Astrocyte (in vitro differentiated cells and primary cell): ENCODE results near the gene GPR141. TPM values are rescaled to one million over a fixed set of nuclear protein-coding genes. Genes with fewer than 3 reads are reported as not detected.

Experiments used
- DNase-seq: peaks from one replicate; pipeline ENCODE4 v3.0.0-alpha.2; 2010; ENCODE audit warnings: low read depth
- FAIRE-seq: peaks from 2 replicates; lab custom pipeline; 2011; peaks lifted over from hg19 to GRCh38; lab: Jason Lieb, UNC
- H2AFZ ChIP-seq: 2 replicates; pipeline ENCODE4 v1.6.0; 2012; ENCODE audit warnings: low read depth, low read length, inconsistent platforms
- H3K27ac ChIP-seq: 2 replicates; pipeline ENCODE4 v1.5.1; 2011; ENCODE audit warnings: low read depth, low read length, inconsistent platforms
- H3K27me3 ChIP-seq: 2 replicates; pipeline ENCODE4 v1.6.0; 2011; ENCODE audit warnings: low read length, inconsistent platforms; ENCODE audit not compliant: insufficient read depth
- H3K36me3 ChIP-seq: 2 replicates; pipeline ENCODE4 v1.5.1; 2011; ENCODE audit warnings: low read length, inconsistent platforms; ENCODE audit not compliant: insufficient read depth
- H3K4me1 ChIP-seq: 2 replicates; pipeline ENCODE4 v1.5.1; 2011; ENCODE audit warnings: low read length, inconsistent platforms; ENCODE audit not compliant: insufficient read depth
- H3K4me2 ChIP-seq: 2 replicates; pipeline ENCODE4 v1.6.0; 2012; ENCODE audit warnings: low read length, inconsistent platforms
- H3K4me3 ChIP-seq: 2 replicates; pipeline ENCODE4 v1.5.1; 2011; ENCODE audit warnings: low read depth, mild to moderate bottlenecking, low read length, inconsistent platforms; ENCODE audit not compliant: insufficient read depth
- H3K79me2 ChIP-seq: 2 replicates; pipeline ENCODE4 v1.6.0; 2012; ENCODE audit warnings: mild to moderate bottlenecking, low read length, inconsistent platforms; ENCODE audit not compliant: insufficient read depth
- H3K9ac ChIP-seq: 2 replicates; pipeline ENCODE4 v1.6.0; 2012; ENCODE audit warnings: mild to moderate bottlenecking, low read length, inconsistent platforms
- H3K9me3 ChIP-seq: 2 replicates; pipeline ENCODE4 v1.5.1; 2012; ENCODE audit warnings: low read depth, mild to moderate bottlenecking, low read length, inconsistent platforms; ENCODE audit not compliant: insufficient read depth
- H4K20me1 ChIP-seq: 2 replicates; pipeline ENCODE4 v1.6.0; 2012; ENCODE audit warnings: low read length, inconsistent platforms; ENCODE audit not compliant: insufficient read depth
- H3K27ac Mint-ChIP-seq: one replicate; pipeline ENCODE4 v1.8.0; 2021; ENCODE audit warnings: mild to moderate bottlenecking, mixed read lengths; ENCODE audit not compliant: unreplicated experiment
- H3K27me3 Mint-ChIP-seq: one replicate; pipeline ENCODE4 v1.8.0; 2021; ENCODE audit warnings: low read depth, mixed read lengths; ENCODE audit not compliant: unreplicated experiment
- H3K36me3 Mint-ChIP-seq: one replicate; pipeline ENCODE4 v1.8.0; 2021; ENCODE audit warnings: low read depth, mixed read lengths; ENCODE audit not compliant: unreplicated experiment
- H3K4me1 Mint-ChIP-seq: one replicate; pipeline ENCODE4 v1.8.0; 2021; ENCODE audit warnings: low read depth, mixed read lengths; ENCODE audit not compliant: unreplicated experiment
- H3K4me3 Mint-ChIP-seq: one replicate; pipeline ENCODE4 v1.8.0; 2021; ENCODE audit warnings: mild to moderate bottlenecking, moderate library complexity, mixed read lengths; ENCODE audit not compliant: unreplicated experiment
- H3K9me3 Mint-ChIP-seq: one replicate; pipeline ENCODE4 v1.8.0; 2021; ENCODE audit warnings: mild to moderate bottlenecking, mixed read lengths; ENCODE audit not compliant: unreplicated experiment
- CTCF ChIP-seq: IDR thresholded peaks from 2 replicates; pipeline ENCODE4 v1.5.1; 2011; ENCODE audit warnings: low read depth, mild to moderate bottlenecking, inconsistent platforms, low read length, moderate library complexity; ENCODE audit not compliant: insufficient read depth
- EZH2 ChIP-seq: IDR thresholded peaks from 2 replicates; pipeline ENCODE4 v1.6.1; 2012; ENCODE audit warnings: mild to moderate bottlenecking, low read length, inconsistent platforms; ENCODE audit not compliant: insufficient read depth
- total RNA-seq: library from RNA; stranded (reverse); gene quantifications from 2 replicates; pipeline ENCODE4 v1.2.1, GENCODE V29; 2021

GPR141 gene
- total RNA-seq, 1 donor from 2014 or later = not detected

DNA sequence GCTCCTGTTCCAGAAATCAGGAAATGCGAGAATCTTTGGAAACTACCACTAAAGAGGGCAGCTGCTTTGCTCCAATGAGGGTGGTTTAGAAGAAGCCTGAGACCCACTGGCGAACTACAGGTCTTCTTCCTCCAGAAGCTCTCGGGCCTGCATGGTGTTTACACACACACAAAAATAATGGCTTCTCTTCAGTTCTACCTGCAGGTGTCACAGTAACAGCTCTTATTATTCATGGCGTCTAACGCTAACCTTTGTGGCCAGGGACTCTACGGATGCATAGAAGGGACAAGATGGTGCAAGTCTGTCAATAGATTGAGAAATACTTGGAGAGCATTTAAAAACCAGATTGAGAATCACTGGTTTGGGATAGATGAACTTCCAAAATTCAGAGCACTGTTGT lies 22.4 kb downstream of the GPR141 start:
- Histone ChIP-seq H3K9me3 (no peaks in the 10 kb centered on the region), H3K27me3 (no peaks in the 10 kb centered on the region), H3K36me3 (no peaks in the 10 kb centered on the region), H3K4me3 (no peak overlapping the region), H3K9ac (no peak overlapping the region), H2AFZ (no peak overlapping the region), H3K4me2 (no peak overlapping the region), H3K27ac (no peak overlapping the region), H3K79me2 (no peaks in the 10 kb centered on the region), H4K20me1 (no peaks in the 10 kb centered on the region), H3K4me1 (no peaks in the 10 kb centered on the region)
- Mint-ChIP-seq H3K4me3 (no peak overlapping the region), H3K27me3 (peaks cover 2% of the 10 kb centered on the region), H3K27ac (no peak overlapping the region), H3K9me3 (no peaks in the 10 kb centered on the region), H3K36me3 (no peaks in the 10 kb centered on the region), H3K4me1 (no peaks in the 10 kb centered on the region)
- DNase-seq = no peak
- TF ChIP-seq EZH2 = no peak
- no peak for TF ChIP-seq CTCF
- no peak for FAIRE-seq

- FAIRE-seq (no peak), DNase-seq (no peak)
- H3K79me2 ChIP-seq = no peaks in the 10 kb centered on the region
- H3K36me3 Mint-ChIP-seq = no peaks in the 10 kb centered on the region
- TF ChIP-seq CTCF = no peak
- TF ChIP-seq EZH2 = no peak
- H3K36me3 ChIP-seq = no peaks in the 10 kb centered on the region
- no peak overlapping the region for H3K27ac Mint-ChIP-seq
- no peaks in the 10 kb centered on the region for H4K20me1 ChIP-seq
- no peak overlapping the region for H3K9ac ChIP-seq
- H3K4me2 ChIP-seq = no peak overlapping the region
- no peak overlapping the region for H3K4me3 Mint-ChIP-seq
- no peaks in the 10 kb centered on the region for H3K9me3 ChIP-seq
- H3K27ac ChIP-seq = no peak overlapping the region
- H3K27me3 Mint-ChIP-seq = peaks cover 6% of the 10 kb centered on the region
- H3K4me3 ChIP-seq = no peak overlapping the region
- no peaks in the 10 kb centered on the region for H3K4me1 ChIP-seq
- no peaks in the 10 kb centered on the region for H3K9me3 Mint-ChIP-seq
- no peak overlapping the region for H2AFZ ChIP-seq
- no peaks in the 10 kb centered on the region for H3K27me3 ChIP-seq
- H3K4me1 Mint-ChIP-seq = no peaks in the 10 kb centered on the region
Observed at GRCh38 chr7:37706804-37707203, 23.2 kb downstream of the GPR141 start.

DNA sequence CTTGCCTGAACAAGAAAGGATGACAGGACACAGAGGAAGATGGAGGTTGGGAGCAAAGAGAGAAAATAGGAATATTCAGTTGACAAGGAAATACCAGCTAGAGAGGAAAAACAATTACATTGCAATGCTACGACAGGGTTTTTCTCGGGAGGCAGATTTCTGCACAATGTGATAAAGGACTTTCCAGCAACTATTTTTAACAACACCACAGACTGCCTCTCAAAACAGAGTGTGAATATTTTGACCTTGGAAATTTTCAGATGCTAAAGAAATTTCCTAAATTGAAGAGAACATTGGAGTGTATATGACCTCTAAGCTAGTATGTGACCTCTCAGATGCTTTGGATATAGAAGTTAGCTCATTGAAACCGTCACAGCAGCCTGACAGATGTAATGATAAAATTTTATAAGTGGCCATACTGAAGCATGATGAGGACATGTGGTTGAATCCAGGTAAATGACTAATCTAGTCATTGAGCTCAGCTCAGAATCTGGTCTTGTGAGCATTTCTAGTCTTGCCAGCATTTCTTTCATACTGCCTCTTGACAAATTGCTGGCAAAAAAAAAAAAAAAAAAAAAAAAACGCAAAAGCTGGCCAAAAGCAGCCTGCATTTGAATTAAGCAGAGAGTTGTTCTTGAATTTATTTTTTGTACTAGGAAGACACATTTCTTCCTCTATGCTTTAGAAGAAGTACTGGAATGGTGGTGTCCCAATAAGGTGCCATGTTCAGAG lies 24.4 kb downstream of the GPR141 start:
- no peaks in the 10 kb centered on the region for H3K4me1 ChIP-seq
- no peaks in the 10 kb centered on the region for H3K4me1 Mint-ChIP-seq

More for the DNA sequence above, 24.4 kb downstream of the GPR141 start:
- Histone ChIP-seq H3K9me3 (no peaks in the 10 kb centered on the region), H3K4me2 (no peak overlapping the region), H3K27ac (no peak overlapping the region), H3K4me3 (no peak overlapping the region), H3K27me3 (no peaks in the 10 kb centered on the region), H2AFZ (no peak overlapping the region), H3K79me2 (no peaks in the 10 kb centered on the region), H3K36me3 (no peaks in the 10 kb centered on the region), H3K9ac (no peak overlapping the region), H4K20me1 (no peaks in the 10 kb centered on the region)
- peaks cover 8% of the 10 kb centered on the region for H3K27me3 Mint-ChIP-seq
- TF ChIP-seq EZH2 = no peak
- TF ChIP-seq CTCF = no peak
- no peaks in the 10 kb centered on the region for H3K9me3 Mint-ChIP-seq
- no peak for FAIRE-seq
- H3K4me3 Mint-ChIP-seq = no peak overlapping the region
- H3K36me3 Mint-ChIP-seq = no peaks in the 10 kb centered on the region
- DNase-seq = no peak
- no peak overlapping the region for H3K27ac Mint-ChIP-seq
